PC-9 (cell line): ENCODE data around the gene IQCH.

Experiments used
- CTCF ChIP-seq: fragments of 200-600 bp; sonication (generic); conservative IDR thresholded peaks from 2 replicates; pipeline ENCODE4 v1.6.1; 2017; ENCODE audit warnings: mixed run types, antibody characterized with exemption, mild to moderate bottlenecking, moderate library complexity
- EZH2 ChIP-seq: fragments of 200-600 bp; sonication (generic); IDR thresholded peaks from 2 replicates; pipeline ENCODE4 v1.8.0; 2017; ENCODE audit warnings: antibody characterized with exemption, low read depth

GRCh38 chr15:67506775-67507747, 252.5 kb downstream of the IQCH start:
- TF ChIP-seq CTCF (no peak), EZH2 (no peak)
